ENCODE measurements around the gene FERMT2.

- TF ChIP-seq CTCF (IDR thresholded peaks at IDR 0.05; ENCODE audit: insufficient read depth, low read depth, low read length) = no peak
- TF ChIP-seq EZH2 (IDR thresholded peaks at IDR 0.05; ENCODE audit: insufficient read depth, low read length) = no peak
These were observed 74.0 kb downstream of the FERMT2 start for GRCh38 chr14:52876806-52877205.
